ENCODE results near the gene ITGB1.

The ITGB1 gene

DNA sequence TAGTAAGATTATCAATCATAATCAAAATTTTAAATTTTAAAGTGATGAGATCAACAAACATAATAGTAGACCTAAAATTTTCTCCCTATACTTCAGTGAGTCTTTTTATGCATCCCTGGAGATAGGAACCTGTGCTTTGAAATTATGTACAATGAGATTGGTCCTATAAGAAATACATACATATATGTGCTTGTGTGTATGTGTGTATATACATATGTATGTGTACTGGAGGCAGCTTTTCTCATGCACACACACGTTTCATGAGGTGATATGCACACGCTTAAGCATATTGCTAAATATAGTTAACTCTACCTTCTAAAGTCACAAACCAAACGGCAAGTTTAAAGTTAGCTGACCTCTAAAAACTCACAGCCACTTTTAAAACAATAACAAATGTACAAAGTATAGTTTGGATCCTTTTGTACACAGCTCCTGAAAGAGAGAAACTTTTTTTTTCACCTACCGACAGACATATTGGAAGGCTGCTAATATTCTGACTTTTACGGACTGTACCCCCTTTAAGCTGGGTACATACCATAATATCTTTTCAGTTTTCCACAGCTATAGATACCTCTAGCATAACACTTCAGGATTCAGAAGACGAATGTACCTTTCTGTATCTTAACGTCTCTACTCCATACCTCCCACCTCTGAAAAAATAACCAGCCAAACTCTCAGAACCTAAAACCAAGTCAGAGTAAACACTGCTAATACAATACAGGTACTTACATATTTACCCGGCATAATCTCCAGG lies 3.3 kb downstream of the ITGB1 start:
- DNase-seq: no peak

DNA sequence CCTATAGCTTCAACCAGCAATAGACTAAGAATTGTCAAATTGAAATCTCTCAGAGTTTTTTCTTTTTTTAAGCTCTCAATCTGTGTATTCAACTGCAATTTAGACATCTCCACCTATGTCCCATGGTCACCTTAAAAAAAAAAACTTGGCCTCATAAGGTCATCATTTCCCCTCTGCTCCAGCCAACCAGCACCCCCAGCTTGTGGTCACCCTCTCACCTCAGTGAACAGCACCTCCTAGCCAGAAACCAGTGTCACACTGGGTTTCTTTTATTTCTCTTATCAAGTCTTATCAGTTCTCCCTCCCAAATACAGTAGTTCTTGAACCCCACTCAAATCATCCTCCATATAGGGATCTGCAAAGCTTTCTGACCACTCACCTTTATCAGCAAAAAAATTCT lies 4.0 kb downstream of the ITGB1 start:
- DNase-seq: no peak

DNA sequence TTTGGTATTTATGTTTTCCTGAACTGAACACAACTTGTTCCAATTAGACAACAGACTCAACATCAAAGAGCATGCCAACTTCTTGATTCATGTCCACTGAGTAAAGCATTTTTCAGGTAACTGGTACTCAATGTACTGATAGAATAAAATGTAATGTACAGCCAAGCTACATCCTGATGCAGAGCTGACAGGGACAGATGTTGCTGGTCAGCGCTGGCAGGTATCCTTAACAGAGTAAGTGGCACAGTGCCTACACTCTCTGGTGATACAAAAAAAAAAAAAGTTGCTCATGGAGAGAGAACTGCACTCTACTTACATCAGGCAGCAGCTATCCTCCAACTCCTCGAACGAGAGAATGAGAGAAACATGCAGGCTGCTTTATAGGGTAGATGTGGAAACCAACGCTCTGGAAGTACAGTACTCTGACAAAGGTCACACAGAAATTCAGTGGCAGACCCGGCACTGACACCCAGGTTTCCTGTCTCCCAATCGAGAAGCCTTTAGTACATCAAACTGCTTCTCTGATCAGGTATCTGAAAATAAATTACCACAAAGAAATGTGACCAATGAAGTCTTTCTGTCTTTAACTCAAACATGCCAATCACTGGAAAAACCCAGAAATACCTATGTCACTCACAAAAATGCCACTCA lies 4.6 kb downstream of the ITGB1 start:
- no peak for DNase-seq

DNA sequence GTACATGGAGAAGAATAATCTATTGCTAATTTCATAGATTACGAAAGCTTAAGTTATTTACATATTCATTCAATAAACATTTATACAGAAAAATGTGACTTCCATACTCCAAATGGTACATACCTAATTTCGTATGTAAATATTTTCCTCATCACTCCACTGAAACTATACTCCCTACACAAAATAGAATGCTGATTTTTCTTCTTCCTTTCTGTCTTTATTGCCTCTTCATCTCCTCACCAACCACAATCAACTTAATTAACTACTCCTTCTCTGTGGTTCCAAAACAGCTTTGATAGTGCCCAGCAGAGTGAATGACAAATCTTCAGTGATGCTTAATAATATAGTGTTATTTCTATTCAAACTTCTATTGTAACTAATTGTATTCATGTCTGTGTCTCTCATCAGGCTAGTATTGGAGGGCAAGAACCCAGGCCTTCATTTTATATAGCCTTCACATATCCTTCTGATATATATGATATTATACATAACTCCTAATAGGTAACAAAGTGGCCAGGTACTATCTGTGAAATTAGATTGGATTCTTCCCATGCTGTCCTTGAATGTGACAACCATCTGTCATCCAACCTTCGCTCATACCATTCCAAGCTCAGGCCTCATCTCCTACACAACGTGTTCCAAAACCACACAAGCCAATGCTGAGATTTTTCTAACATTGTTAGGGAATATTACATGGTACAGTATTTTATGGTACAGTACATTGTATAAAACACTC lies 5.3 kb downstream of the ITGB1 start:
- no peak for DNase-seq

DNA sequence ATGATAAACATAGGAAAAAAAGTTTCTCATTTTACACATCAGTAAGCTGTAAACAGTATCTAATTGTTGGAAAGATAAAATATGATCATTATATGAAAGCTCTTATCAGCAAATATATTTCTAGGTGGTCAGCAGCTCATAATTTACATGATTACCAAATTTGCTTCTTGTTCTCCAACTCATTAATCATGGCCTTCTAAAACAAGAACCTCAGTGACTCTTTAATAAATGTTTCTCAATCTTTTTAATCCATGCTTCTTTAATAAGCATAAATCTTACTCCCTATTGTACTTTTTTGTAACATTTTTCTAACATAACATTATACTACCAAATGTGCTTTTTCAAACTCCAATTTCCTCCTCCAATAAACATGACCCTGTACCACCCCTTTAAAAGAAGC lies 5.9 kb downstream of the ITGB1 start:
- DNase-seq: no peak

DNA sequence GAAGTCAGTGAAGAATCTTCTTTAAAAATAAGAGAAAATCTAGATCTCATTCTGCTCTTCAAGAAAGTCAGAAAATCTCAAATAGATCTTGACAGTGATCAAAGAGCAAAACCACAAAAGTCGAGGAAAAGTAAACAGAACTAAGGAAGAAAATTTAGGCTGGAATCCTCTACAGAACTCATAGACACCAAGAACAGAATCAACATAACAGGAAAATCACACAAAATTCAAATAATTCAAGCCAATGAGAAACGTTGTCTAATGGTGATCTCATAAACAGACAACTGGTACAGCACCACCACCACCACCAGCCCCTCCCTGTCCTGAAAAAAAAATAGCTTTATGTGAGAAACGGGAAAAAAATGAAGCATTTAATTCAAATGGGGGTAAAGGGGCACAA lies 6.9 kb downstream of the ITGB1 start:
- no peak for DNase-seq

DNA sequence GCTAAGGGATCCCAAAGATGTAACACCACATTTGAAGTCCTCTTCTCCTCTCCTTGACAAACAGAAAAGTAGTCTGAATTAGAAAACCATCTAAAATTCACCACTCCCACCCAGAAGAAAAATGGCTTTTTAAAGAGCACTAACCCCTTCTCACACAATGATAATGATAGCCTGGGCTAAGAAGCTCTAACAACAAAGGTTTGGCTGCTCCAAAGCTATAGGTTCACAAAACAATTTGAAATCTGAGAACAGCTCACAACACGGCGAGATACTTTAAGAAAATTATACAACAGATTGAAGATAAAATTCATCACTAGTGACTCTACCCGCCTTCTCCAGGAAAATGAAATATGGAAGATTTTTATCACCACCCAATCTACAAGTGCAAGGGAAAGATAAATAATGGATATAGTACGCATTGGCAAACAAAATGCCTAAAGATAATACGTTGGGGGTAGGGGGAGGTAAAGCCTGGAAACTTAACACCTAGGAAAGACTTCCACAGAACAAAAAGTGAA lies 7.4 kb downstream of the ITGB1 start:
- no peak for DNase-seq

DNA sequence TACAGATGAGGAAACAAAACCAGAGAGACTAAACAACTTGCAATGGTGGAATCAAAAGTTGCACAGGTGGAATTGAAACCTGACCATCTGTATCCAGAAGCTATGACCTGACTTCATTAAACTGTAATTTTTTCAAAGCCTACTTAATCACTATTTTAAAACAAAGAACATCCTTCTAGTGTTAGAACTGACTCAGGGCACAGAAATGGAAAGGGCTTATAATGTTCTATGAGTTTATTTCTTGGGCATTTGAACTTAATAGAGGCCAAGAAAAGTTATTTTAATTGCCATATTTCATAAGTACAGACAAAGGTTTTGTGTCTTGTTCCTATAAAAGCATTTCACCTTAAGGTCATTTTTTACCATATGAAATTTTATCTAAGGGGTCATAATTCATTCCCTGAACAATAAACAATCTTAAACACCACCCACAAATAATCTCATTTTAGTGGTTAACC lies 8.8 kb downstream of the ITGB1 start:
- DNase-seq: no peak

DNA sequence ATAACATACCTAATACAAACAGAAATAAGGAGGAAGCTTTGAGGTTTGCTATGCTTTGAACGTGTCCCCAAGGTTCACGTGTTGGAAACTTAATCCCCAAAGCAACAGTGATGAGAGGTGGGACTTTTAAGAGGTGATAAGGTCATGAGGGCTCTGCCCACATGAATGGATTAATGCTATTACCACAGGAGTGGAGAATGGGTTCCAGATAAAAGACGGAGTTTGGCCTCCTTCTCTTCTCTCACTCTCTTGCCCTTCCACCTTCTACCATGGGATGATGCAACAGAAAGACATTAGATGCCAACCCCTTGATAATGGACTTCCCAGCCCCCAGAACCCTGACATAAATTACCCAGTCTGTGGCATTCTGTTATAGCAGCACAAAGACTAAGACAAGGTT lies 9.6 kb downstream of the ITGB1 start:
- DNase-seq: no peak

DNA sequence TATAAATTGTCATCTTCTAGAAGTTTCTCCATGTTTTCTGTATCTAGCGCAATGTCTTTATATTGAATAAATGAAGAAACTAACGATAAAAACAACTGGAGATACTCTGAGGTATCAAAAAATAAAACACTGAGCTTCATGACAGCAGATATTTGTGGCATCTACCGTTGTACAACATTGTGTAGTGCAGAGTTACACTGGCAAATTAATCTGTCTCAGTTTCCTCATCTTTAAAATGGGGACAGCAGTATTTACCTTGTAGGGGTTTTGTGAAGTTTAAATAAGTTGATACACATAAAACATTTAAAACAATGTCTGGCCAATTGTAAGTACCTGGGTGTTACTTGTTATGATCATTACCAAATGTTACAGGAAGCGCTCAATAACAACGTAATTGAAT lies 10.4 kb downstream of the ITGB1 start:
- no peak for DNase-seq

DNA sequence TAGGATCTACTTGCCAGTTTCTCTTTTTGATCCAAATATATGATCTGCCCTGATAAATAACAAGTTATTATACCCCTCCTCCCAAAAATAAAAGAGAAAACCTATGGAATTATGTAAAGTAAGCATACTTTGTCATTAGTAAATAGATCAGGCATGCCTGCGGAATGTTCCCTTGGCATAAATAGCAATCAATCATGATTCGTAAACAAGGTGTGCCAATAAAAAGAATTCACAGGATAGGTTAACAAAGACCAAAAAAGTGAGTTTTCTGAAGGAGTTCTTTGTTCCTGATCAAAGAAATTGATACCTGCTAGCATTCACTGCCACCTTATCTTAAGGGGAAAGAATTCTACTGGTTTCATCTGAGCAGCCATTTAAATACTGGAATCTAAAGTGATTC lies 11.9 kb downstream of the ITGB1 start:
- no peak for DNase-seq

DNA sequence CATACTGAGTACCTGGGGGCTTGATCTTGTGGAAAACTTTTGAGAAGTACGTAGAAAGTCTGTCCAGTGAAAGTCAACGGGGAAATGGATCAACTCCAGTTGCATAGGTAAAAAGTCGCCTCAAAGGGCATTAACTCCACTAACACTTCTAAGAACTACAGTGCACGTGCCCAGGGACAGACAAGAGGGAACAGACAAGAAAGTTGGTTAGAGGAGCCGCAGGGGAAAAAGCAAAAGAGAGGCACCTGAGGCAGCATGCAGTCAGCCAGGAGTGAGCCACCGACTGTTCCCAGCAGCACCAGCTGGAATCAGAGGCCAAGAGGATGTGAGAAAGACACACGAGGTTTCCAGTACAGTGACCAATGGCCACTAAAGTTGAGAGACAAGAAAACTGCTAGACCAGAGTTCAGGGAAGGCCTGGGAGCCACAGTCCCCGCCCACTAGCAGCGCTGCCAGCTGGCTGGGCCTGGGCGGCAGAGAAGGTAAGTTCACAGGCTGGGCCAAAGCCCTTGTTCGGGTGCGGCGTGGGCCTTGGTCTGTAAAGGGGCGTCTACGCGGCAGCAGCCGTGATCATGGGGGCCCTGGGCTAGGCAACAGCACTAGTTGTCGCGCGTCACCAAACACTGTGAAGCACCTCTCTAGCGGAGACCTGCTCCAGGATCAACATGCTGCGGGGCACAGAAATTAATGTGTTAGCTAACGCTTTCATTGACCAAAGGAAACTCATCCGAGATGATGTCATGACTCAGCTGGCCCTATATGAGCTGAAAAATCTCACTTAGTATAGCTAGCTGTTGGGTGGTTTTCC lies 14.0 kb downstream of the ITGB1 start:
- DNase-seq: no peak

DNA sequence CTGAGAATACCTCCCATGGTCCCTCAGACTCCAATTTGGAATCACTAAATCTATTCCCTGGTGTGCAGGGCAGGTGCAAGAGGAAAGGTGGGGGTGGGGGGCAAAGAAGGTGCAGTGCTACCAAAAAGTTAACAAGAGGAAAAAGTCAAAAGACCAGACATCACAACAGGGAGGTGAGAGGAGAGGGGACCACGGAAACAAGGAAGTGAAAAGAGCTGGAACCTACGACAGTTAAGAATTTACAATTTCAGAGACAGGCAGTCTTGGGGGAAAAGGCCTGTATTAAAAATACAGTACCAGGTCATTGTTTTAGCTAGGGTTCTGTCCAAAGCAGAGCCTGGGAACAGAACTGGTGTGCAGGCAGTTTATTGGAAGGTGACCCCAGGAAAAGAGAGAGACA lies 14.6 kb downstream of the ITGB1 start:
- DNase-seq: no peak

DNA sequence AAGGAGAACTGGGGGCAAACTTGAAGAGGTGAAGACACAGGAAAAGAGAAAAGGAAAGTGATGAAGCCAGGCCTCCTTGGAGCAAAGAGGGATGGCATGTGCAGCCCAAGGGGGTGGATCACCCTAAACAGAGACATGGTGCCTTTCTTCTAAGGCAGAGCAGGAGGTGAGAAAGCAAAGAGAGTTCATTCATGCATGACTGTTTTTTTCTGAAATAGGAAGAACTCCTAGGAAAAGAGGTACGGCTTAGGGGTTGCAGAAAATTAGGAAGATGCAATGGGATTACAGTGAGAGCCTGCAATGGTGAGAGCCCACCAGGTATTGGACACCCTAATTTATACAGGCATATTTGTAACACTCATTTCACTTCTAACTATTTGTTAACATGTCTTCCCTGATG lies 15.9 kb downstream of the ITGB1 start:
- no peak for DNase-seq

DNA sequence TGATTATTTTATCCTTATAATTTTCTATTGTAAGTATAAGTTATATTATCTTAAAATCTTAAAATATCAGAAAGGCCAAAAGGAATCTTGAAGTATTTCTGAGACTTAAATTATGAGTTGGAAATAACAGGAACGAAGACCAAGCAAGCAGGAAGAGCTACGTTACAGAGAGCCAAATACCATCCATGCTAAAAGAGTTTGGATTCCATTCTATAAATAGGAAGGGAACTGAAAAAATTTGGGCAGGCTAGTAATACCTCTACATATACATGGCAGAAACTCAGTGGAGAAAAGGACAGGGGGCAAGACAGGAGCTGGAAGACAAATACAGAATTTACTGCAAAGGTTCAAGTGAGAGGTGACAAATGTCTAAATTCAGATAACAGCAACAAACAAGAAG lies 16.7 kb downstream of the ITGB1 start:
- DNase-seq: no peak

DNA sequence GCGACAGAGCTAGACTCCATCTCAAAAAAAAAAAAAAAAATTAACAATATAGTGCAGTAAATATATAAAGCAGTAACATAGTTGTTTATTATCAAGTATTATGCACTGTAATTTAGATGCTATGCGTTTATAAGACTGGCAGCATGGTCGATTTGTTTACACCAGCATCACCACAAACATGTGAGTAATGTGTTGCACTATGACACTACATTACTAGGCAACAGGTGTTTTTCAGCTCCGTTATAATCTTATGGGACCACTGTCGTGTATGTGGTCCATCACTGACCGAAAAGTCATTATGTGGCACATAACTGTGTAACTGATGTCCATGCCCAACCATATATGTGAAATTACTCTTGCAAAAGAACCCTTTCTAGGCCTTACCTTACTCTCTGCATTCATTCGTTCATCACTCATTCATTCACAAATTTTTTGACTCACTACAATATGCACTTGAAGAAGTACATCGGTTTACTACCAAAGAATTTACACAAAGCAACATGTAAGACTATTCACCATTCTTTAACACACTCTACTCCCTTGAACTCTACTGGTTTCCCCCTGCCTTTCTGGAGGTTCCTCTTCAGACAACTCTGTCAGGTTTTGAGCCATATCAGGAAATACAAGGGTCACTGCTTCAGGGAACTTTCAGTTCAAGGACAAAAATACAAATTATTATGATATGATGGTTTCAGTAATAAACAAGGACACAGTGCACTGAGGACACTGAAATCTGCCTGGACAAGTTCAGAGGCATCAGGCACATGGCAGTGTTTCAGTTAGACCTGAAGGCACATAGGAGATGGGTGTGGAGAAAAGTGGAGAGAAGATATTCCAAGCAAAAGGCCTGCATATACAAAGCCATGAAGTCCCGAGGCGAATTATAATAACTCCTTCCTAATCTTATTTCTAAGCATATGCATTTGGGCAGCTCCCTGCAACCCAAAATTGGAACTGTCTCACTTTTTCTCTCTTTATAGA lies 17.4 kb downstream of the ITGB1 start:
- no peak for DNase-seq

DNA sequence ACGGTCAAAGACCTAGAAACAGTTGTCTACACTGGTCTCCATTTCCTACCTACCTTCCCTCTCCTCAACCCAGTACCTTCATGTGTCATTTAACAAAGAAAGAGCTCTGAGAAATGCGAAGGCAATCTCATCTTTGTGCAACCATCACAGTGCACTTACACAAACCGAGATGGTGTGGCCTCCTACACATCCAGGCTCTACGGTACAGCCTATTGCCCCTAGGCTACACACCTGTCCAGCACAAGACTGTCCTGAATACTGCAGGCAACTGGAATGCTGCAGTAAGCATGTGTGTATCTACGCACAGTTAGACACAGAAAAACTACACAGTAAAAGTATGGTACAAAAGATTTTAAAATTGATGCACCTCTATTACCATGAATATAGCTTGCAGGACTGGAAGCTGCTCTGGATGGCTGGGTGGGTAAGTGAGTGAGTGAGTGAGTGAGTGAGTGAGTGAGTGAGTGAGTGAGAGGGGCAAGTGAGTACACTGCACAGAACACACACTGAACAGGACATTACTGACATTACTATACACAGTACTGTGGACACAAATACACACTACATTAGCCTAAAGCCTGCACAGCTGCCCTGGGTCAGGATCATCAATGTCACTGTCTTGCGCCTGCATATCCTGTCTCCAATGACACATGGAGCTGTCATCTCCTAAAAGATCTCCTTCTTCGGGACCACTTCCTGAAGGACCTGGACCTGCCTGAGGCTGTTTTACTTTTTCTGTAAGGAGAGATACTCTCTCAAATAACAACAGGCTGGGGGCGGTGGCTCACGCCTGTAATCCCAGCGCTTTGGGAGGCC lies 18.5 kb downstream of the ITGB1 start:
- DNase-seq: no peak

DNA sequence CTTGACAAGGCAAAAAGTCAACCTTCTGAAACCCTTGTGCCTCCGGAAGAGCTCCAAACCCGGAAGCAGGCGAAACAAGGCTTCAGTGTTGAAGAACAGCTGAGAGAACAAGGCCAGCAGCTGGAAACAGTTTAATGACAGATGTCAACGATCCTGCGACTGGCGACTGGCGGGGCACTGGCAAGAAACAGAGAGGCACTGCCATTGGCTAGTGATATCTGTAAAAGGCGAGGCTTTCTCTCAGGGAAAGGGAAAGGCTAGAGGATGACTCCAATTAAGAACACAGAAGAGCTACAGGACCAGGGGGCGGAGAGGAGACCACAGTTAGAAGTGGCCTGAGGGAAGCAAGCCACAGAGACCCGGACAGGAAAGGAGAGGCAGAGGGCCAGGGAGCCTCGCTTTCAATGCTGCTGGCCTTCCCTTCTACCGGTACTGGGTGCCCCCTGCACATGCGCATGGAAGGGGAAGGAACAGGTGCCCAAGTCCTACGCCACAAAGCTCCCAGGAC lies 19.4 kb downstream of the ITGB1 start:
- DNase-seq: no peak

DNA sequence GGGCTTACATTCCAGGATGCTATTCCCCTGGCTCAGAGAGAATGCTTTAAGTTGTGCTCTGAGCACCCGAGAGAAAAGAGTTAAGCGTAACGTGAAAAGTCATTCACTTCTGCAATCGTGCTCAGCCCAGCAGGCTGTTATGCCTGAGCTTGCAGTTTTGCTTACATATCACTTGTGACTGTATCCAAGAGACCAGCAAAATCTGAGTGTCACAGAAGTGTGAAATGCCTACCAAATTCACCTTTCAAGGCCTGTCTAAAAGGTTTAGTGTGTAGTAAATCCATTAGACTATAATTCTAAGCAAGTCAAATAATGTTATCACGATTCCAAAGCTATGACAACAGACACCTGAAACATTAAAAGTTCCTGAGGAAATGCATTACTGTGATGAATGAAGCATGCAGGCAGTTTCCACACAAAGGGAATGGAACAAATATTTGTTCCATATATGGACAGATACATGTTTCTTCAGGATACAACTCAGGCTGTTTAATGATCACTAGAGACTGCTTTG lies 20.1 kb downstream of the ITGB1 start:
- DNase-seq: no peak

DNA sequence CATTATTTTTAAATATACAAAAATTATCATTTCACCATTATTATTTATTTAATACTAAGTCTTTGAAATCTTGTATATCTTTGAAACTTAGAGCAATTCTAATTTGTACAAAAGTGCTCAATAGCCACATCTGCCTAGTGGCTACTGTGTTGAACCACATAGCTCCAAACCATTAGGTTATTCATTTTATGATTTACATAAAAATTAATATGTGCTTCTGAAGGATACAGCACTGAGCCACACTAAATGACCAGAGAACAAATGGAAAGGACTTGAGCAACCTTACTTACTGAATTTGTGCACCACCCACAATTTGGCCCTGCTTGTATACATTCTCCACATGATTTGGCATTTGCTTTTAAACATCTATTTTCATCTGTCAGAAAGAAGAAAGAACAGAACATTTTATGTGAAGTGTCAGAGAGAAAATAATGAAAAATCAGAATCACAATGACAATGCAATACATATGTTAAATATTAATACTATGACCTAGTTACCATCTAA lies 25.8 kb downstream of the ITGB1 start:
- DNase-seq: no peak
